Measurements from ENCODE around the gene PPP2R2C. TPM values are rescaled to one million over a fixed set of nuclear protein-coding genes. Genes with fewer than 3 reads are reported as not detected.

PPP2R2C gene
- total and polyA plus RNA-seq, 2 of the 4 experiments (the other 2 are of a cell fraction): 0.03 TPM; not detected in 1

DNA sequence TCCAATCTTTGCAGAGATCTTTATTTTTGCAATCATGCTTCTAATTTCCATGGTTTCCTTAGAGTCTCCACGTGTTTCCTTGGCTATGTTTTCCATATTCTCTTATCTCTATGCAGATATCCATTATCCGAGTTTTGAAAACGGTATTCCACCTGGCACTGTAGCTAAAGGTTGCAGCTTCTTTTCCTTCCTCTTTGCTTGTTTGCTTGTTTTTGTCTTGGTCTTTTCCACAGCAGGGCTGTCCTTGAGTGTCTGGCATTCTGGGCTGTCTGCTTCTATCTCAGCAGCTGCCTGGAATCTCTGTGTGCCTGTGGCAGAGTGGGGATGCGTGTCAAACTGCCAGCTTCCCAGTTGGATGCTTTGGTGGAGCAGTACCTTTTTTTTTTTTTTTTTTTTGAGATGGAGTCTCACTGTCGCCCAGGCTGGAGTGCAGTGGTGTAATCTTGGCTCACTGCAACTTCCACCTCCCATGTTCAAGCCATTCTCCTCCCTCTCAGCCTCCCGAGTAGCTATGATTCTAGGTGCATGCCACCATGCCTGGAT, 155.9 kb downstream of the PPP2R2C start:
- no peak overlapping the region for H4K91ac ChIP-seq (ENCODE audit: insufficient read depth, low read depth, low read length)
- H2BK5ac ChIP-seq (ENCODE audit: low read depth, low read length, poor library complexity, severe bottlenecking): no peak overlapping the region
- H3K9me3 ChIP-seq (ENCODE audit: control insufficient read depth, insufficient read depth, low read length): peaks cover 3% of the 10 kb centered on the region
- H4K20me1 ChIP-seq (ENCODE audit: insufficient read depth, low read length): no peaks in the 10 kb centered on the region
- no peak overlapping the region for H2AFZ ChIP-seq (replicated peaks; ENCODE audit: low read length, poor library complexity)
- no TSS peak for BruUV-seq (replicated peaks)
- H3K4ac ChIP-seq (ENCODE audit: low read depth, low read length): no peak overlapping the region
- H2BK120ac ChIP-seq (ENCODE audit: low read depth, low read length): no peak overlapping the region
- no peaks in the 10 kb centered on the region for H3K79me1 ChIP-seq (ENCODE audit: low read depth in 1 of 2, low read length in 2 of 2)
- no peak overlapping the region for H3K27ac ChIP-seq (ENCODE audit: insufficient read depth, low read length)
- no peak for ATAC-seq (ENCODE audit: low read depth)
- H3K56ac ChIP-seq (ENCODE audit: extremely low read depth, insufficient read depth, low read length): no peak overlapping the region
- no peak overlapping the region for H3K9ac ChIP-seq (ENCODE audit: low read depth, low read length)
- no peaks in the 10 kb centered on the region for H3K4me1 ChIP-seq (ENCODE audit: control insufficient read depth, insufficient read depth, low read length)
- DNase-seq: no peak
- no peak overlapping the region for H3K4me3 ChIP-seq (ENCODE audit: insufficient read depth, low read depth, low read length)
- H2BK20ac ChIP-seq (ENCODE audit: low read depth, low read length): no peak overlapping the region
- H3K36me3 ChIP-seq (ENCODE audit: control insufficient read depth, insufficient read depth, low read length): no peaks in the 10 kb centered on the region
- intact Hi-C loops (cut with micrococcal nuclease): no loop called here
- no peak overlapping the region for H3K4me2 ChIP-seq (ENCODE audit: low read depth, low read length)
- no peak overlapping the region for H4K5ac ChIP-seq (ENCODE audit: low read depth, low read length)
- dilution Hi-C loops (cut with HindIII; ENCODE audit: low sequenced_read_pairs, unreplicated experiment): no loop called here
- no peak overlapping the region for H3K18ac ChIP-seq (ENCODE audit: low read depth, low read length)
- H2AK9ac ChIP-seq (replicated peaks; ENCODE audit: low read depth, low read length, poor library complexity): no peak overlapping the region
- in situ Hi-C loops (cut with MboI; ENCODE audit: low sequenced_read_pairs): no loop called here
- TF ChIP-seq RCOR1 (IDR thresholded peaks at IDR 0.05; ENCODE audit: insufficient replicate concordance, low read length) (no peak), RFX5 (IDR thresholded peaks at IDR 0.05; ENCODE audit: low read depth, low read length) (no peak), POLR2A (IDR thresholded peaks at IDR 0.05; ENCODE audit: low read depth, low read length) (no peak), CEBPB (IDR thresholded peaks at IDR 0.05; ENCODE audit: low read depth, low read length) (no peak), RAD21 (IDR thresholded peaks at IDR 0.05; ENCODE audit: low read length) (no peak), MXI1 (IDR thresholded peaks at IDR 0.05; ENCODE audit: borderline replicate concordance, low read depth, low read length) (no peak), MAZ (IDR thresholded peaks at IDR 0.05; ENCODE audit: borderline replicate concordance, low read depth, low read length) (no peak), FOS (IDR thresholded peaks at IDR 0.05; ENCODE audit: low read depth, low read length) (no peak), BHLHE40 (IDR thresholded peaks at IDR 0.05; ENCODE audit: low read depth, low read length) (no peak)
- TF ChIP-seq, protein P1, sequence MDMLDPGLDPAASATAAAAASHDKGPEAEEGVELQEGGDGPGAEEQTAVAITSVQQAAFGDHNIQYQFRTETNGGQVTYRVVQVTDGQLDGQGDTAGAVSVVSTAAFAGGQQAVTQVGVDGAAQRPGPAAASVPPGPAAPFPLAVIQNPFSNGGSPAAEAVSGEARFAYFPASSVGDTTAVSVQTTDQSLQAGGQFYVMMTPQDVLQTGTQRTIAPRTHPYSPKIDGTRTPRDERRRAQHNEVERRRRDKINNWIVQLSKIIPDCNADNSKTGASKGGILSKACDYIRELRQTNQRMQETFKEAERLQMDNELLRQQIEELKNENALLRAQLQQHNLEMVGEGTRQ (IDR thresholded peaks at IDR 0.05; ENCODE audit: low read depth, low read length): no peak
- TF ChIP-seq, protein P2, sequence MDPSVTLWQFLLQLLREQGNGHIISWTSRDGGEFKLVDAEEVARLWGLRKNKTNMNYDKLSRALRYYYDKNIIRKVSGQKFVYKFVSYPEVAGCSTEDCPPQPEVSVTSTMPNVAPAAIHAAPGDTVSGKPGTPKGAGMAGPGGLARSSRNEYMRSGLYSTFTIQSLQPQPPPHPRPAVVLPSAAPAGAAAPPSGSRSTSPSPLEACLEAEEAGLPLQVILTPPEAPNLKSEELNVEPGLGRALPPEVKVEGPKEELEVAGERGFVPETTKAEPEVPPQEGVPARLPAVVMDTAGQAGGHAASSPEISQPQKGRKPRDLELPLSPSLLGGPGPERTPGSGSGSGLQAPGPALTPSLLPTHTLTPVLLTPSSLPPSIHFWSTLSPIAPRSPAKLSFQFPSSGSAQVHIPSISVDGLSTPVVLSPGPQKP (IDR thresholded peaks at IDR 0.05; ENCODE audit: borderline replicate concordance, low read depth, low read length): no peak
- TF ChIP-seq, protein P3, sequence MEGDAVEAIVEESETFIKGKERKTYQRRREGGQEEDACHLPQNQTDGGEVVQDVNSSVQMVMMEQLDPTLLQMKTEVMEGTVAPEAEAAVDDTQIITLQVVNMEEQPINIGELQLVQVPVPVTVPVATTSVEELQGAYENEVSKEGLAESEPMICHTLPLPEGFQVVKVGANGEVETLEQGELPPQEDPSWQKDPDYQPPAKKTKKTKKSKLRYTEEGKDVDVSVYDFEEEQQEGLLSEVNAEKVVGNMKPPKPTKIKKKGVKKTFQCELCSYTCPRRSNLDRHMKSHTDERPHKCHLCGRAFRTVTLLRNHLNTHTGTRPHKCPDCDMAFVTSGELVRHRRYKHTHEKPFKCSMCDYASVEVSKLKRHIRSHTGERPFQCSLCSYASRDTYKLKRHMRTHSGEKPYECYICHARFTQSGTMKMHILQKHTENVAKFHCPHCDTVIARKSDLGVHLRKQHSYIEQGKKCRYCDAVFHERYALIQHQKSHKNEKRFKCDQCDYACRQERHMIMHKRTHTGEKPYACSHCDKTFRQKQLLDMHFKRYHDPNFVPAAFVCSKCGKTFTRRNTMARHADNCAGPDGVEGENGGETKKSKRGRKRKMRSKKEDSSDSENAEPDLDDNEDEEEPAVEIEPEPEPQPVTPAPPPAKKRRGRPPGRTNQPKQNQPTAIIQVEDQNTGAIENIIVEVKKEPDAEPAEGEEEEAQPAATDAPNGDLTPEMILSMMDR (conservative IDR thresholded peaks at IDR 0.05; ENCODE audit: low read depth, low read length): no peak
- H2AK5ac ChIP-seq (ENCODE audit: low read depth, low read length): no peak overlapping the region
- no peak overlapping the region for H2BK15ac ChIP-seq (ENCODE audit: low read depth, low read length)
- no peaks in the 10 kb centered on the region for H3K9me1 ChIP-seq (ENCODE audit: insufficient read depth, low read length)
- no peak overlapping the region for H3K23ac ChIP-seq (ENCODE audit: low read depth, low read length)
- ChIA-PET POLR2A (ENCODE audit: unreplicated experiment) (no interaction called here), CTCF (no interaction called here)
- no peak overlapping the region for H4K8ac ChIP-seq (ENCODE audit: low read depth in 2 of 2, low read length in 2 of 2)
- peaks cover 18% of the 10 kb centered on the region for H3K27me3 ChIP-seq (ENCODE audit: control insufficient read depth, insufficient read depth, low read length)
- 43% methylated on average over 2 of the region's 6 CpGs; no CpG with 5 or more reads in 1 of the 2 experiments for WGBS, 2 experiments (ENCODE audit: extremely low coverage in 2 of 2, insufficient read length in 1 of 2)
- no peak overlapping the region for H3K14ac ChIP-seq (replicated peaks; ENCODE audit: low read depth, low read length)

Measured in IMR-90 (cell line).